ENCODE measurements around the gene C9orf153.

The C9orf153 gene

DNA sequence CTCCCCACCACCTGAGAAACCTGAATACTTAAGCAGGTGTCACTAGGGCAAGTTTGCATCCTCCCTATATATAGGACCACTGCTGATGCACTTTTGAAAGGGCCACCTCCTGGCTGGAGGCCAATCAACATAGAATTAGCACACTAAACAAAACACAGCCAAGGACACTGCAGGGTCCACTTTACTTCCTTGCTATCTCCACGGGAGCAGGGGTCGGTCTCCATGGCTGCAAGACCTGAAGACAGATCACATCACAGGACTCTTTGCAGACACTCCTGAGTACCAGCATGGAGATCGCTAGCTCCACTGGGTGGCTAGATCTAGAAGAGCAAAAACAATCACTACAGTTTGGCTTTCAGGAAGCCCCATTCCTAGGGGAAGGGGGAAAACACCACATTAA is 72.3 kb downstream of the C9orf153 start:
- DNase-seq (ENCODE audit: low spot score): no peak

DNA sequence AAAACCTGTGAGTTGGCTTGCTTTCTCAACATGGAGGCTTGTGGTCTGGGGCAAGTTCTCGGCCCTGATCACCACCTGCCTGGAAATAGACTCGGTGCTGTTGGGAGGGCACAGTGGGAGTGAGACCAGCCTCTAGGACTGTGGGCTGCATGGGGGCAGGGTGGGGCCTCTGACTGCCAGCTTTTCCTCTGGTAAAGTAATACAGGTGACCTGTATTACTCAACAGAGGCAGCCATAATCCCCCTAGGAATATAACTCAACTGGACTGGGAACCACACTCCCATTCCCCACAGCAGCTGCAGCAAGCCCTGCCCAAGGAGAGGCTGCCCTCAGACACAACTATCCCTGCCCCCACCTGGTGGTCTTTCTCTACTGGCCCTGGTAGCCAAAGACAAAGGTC is 72.8 kb downstream of the C9orf153 start:
- DNase-seq (ENCODE audit: low spot score): no peak

DNA sequence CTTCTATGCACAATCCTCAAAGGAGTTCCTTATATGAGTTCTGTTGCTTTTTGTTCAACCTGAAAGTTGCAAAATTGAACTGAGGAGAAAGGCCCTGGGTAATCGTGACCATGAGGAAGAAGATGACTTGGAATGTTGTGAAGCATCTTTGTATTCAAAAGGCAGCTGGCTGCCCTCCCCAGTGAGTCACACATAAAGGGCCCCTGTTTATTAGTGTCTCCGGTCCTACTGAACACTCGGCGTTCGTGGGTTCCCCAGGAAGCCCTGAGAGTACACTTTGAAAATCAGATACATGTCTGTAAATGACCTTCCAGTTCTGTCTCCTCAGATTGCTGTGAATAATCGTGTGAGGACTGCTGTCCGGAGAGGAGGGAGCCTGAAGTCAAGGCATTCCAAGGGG is 73.6 kb downstream of the C9orf153 start:
- no peak for DNase-seq (ENCODE audit: low spot score)

DNA sequence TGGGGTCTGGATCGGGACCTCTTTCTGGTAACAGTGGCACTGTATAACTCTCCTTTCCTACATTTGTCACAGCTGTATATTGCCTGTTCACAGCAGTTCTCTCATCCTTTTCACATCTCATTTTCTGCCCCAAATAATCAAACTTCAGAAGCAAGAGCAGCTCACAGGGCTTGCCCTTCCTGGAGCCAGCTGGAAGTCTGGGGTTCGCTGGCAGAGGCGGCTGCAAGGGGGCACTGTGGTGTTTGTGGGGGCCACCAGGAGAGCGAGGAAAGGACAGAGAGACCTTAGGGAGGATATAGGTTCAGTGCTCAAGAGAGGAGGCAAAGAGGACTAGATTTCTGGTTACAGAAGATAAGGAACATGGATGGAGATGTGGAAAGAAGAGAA is 75.3 kb downstream of the C9orf153 start:
- DNase-seq (ENCODE audit: low spot score): no peak

DNA sequence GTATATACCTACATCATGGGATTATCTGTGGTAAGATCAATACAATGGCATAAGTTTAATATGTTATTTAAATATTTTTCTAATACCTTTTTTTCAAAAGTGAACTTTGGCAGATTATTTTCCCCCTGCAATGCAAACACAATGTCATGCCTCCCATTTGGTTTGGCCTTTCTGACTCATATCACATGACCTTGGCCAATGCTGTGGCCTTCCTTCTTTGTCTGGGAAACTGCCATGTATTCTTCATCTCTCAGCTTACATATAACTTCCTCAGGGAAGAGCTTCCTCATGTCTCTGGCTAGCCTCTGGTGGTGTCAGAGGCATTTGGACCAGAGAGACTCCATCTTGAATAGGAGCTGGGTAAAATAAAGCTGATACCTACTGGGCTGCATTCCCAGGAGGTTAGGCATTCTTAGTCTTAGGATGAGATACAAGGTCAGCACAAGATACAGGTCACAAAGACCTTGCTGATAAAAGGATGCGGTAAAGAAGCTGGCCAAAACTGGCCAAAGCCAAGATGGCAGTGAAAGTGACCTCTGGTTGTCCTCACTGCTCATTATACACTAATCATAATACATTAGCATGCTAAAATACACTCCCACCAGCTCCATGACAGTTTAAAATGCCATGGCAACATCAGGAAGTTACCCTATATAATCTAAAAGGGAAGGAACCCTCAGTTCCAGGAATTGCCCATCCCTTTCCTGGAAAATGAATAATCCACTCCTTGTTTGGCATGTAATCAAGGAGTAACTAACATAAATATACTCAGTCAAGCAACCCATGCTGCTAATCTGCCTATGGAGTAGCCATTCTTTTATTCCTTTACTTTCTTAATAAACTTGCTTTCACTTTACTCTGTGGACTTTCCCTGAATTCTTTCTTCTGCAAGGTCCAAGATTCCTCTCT is 76.0 kb downstream of the C9orf153 start:
- DNase-seq (ENCODE audit: low spot score): no peak

DNA sequence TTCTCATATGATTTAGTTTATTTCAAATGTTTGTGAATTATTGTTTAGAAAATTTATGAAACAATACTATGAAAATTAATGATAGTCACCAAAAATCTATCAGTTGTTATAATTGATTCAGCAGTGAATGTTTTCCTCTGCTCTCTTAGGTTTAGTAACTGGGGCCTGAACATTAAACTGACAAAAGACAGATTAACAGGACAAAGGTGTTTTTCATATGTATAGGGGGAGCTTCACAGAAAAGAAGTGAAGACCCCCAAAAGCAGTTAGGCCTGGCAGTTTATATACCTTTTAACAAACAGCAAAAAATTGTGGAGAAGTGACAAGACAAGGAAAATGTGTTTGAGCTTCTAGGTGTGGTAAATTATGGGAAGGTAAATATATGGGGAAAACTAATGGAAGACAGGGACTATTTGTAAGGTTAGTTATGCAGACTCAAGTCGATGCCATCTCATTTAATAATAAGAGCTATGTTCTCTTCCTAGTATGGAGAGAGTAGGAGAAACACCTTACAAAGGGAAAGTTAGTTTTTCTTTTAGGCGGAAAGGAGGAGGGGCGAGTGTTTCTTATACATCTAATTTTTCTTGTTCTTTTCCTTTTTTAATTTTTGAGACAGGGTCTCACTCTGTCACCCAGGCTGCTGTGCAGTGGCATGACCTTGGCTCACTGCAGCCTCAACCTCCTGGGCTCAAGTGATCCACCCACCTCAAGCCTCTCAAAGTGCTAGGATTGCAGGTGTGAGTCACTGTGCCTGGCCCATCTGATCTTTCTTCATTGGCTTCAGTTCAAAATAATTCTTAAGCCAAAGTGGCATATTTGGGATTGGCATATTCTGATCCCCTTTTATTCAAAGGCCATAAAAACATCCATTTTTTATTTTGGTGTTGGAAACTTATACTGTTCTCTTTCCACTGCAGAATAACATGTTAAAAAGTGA is 77.8 kb downstream of the C9orf153 start:
- DNase-seq (ENCODE audit: low spot score): no peak

DNA sequence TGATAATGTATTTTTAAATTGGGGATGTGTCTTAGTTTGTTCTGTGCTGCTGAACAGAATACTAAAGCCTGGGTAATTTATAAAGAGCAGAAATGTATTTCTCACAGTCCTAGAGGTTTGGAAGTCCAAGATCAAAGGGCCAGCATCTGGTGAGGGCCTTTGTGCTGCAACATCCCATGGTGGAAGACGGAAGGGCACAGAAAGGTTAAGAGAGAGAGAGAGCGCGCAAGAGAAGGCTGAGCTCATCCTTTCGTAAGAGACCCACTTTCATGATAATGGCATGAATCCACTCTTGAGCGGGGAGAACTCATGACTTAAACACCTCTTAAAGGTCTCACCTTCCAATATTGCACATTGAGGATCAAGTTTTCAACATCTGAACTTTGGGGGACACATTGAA is 81.0 kb downstream of the C9orf153 start:
- no peak for DNase-seq (ENCODE audit: low spot score)

DNA sequence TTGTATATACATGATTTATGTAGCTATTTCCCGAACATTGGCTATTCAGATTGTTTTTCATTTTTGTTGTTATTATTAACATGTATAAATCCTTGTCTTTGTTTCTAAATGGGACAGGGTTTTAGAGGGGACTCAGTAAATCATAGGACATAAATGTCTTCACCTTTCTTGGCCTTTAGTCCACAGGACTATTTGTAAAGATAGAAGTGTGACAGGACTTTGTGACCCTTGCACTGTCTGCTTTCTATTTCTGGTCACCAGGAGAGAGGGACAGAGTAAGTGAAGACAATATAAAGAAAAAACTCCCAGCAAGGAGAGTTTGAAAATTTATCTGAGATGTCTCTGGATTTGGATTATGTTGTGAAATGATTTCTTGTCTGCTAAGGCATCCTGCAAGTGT is 81.5 kb downstream of the C9orf153 start:
- DNase-seq (ENCODE audit: low spot score): no peak

DNA sequence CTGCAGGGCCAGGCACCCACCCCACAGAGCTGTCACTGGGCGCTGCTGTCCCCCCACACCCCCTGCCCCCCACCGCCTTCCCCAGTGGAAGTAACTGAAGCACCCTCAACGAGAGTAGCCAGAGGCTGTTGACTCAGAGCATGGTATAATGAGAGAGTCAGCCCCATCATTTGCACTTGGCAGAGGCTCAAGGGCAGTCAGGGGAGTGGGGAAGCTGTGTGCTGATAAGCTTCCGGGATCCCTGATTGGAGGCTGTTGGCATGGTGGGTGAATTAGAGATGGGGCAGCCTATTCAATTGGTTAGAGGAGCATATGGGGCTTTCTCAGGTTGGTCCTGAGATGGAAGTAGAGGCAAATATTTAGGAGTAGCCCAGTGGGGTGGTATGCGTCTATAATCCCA is 83.0 kb downstream of the C9orf153 start:
- DNase-seq (ENCODE audit: low spot score): no peak

DNA sequence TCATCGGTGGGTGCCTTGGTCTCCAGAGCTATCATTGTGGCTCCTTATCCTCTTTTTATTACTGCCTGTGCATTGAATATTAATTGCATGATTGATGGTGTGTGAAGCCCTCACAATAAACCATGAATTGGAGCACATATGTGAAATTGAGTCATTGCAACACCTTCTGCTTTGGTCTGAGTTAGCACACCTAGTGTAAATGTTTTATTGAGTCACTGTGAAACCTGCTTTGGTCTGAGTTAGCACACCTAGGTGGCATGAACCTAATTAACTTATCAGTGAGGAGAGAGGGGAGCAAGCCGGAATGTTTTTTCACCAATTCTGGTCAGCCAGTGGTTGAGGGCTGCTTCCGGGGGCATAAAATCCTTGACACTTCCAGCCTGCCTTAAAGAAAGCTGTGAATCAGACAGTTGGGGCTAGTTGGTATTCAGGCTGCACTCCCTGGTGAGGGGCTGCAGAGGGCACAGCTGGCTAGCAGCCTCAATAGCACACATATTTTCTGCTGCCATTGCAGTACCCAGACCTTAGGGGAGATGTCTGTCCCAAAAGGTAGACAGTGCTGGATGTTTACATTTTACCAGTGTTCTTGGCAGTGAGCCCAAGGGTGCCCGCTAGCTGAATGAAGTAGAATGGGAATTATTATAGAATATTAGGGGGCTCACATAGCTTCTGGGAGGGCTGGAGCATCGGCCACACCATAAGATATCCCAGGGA is 83.6 kb downstream of the C9orf153 start:
- no peak for DNase-seq (ENCODE audit: low spot score)

DNA sequence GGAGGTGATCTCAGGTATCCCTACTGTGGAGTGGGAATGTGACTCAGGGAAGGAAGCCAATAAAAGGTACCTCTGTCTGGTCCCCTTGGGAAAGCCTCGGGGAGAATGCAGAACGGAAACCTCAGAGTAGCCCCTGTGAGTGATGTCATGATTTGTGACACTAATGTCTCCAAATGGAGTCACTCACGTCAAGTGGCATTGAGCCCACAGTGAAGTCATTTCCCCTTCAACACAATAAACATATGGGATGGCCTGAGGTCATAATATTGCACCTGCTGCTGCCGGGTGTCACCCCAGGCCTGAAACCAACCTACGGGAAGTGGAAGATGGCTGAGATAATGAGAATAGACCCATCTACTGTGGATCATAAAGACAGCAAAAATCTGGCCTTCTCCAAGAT is 84.2 kb downstream of the C9orf153 start:
- no peak for DNase-seq (ENCODE audit: low spot score)
